NCI-H2171 treated with DMSO at 0.1 percent for 48 hours (cell line): Measurements from ENCODE around the gene PTGS1.
"Not testable (repeated sequence)": the region's sequence is repeated elsewhere in the genome, so short reads cannot be mapped to it uniquely, and the experiment has no call there.

Experiments used
- DNase-seq: peaks from one replicate; lab custom pipeline; 2025; lab: John Stamatoyannopoulos, UW

Gene PTGS1

GRCh38 chr9:122370869-122371755 is at the start of gene PTGS1:
TSS of gene PTGS1 (plus strand) at chr9:122371024. CDS start at chr9:122371085, 61 bp downstream.
- peak; percentile 58 for DNase-seq

- no peak for DNase-seq
These were observed 48.3 kb upstream of the PTGS1 start for GRCh38 chr9:122322553-122322952.

- DNase-seq: not testable (repeated sequence)
These were observed 46.2 kb upstream of the PTGS1 start for GRCh38 chr9:122324665-122325064.

GRCh38 chr9:122325124-122325523 is 45.7 kb upstream of the PTGS1 start:
- DNase-seq: no peak

- no peak for DNase-seq
These were observed 43.6 kb upstream of the PTGS1 start for GRCh38 chr9:122327175-122327574.

- DNase-seq: peak; percentile 8
These were observed 41.2 kb upstream of the PTGS1 start for GRCh38 chr9:122329597-122329996.

GRCh38 chr9:122330466-122330865 is 40.4 kb upstream of the PTGS1 start:
- not testable (repeated sequence) for DNase-seq

GRCh38 chr9:122331523-122331927 is 39.3 kb upstream of the PTGS1 start:
- DNase-seq: no peak

GRCh38 chr9:122332083-122332482 is 38.7 kb upstream of the PTGS1 start:
- no peak for DNase-seq

- DNase-seq: no peak
These were observed 38.2 kb upstream of the PTGS1 start for GRCh38 chr9:122332644-122333043.

- no peak for DNase-seq
These were observed 37.5 kb upstream of the PTGS1 start for GRCh38 chr9:122333169-122333808.

GRCh38 chr9:122334916-122335315 is 35.9 kb upstream of the PTGS1 start:
- no peak for DNase-seq

GRCh38 chr9:122336189-122336588 is 34.6 kb upstream of the PTGS1 start:
- DNase-seq: no peak

GRCh38 chr9:122336866-122337555 is 33.8 kb upstream of the PTGS1 start:
- no peak for DNase-seq

- no peak for DNase-seq
These were observed 33.3 kb upstream of the PTGS1 start for GRCh38 chr9:122337556-122337929.

GRCh38 chr9:122338536-122338935 is 32.3 kb upstream of the PTGS1 start:
- DNase-seq: no peak

GRCh38 chr9:122338994-122339393 is 31.8 kb upstream of the PTGS1 start:
- DNase-seq: no peak

GRCh38 chr9:122339579-122339978 is 31.2 kb upstream of the PTGS1 start:
- no peak for DNase-seq

GRCh38 chr9:122340161-122340560 is 30.7 kb upstream of the PTGS1 start:
- no peak for DNase-seq

GRCh38 chr9:122342323-122343050 is 28.3 kb upstream of the PTGS1 start:
- no peak for DNase-seq

GRCh38 chr9:122346478-122347347 is 24.1 kb upstream of the PTGS1 start:
- DNase-seq: no peak
